MM.1S (cell line): ENCODE results near the gene TKT.

Source experiments
- DNase-seq: peaks from one replicate; pipeline ENCODE4 v3.0.0-alpha.2; 2015
- H2AFZ ChIP-seq: fragments of 300-600 bp; sonication (generic); 2 replicates; pipeline ENCODE4 v1.6.0; 2016; ENCODE audit warnings: antibody characterized with exemption, low read length
- H3F3A ChIP-seq: fragments of 300-600 bp; sonication (generic); 2 replicates; pipeline ENCODE4 v1.6.1; 2016; ENCODE audit warnings: mild to moderate bottlenecking, antibody characterized with exemption, low read length, moderate library complexity, mixed read lengths; ENCODE audit not compliant: insufficient read depth
- H3K27ac ChIP-seq: fragments of 300-600 bp; sonication (generic); 2 replicates; pipeline ENCODE4 v1.5.1; 2016; ENCODE audit warnings: mild to moderate bottlenecking, low read length
- H3K27me3 ChIP-seq: fragments of 300-600 bp; sonication (generic); replicated peaks from 2 replicates; pipeline ENCODE4 v1.6.0; 2016; ENCODE audit warnings: low read length; ENCODE audit not compliant: insufficient read depth
- H3K36me3 ChIP-seq: fragments of 300-600 bp; sonication (generic); replicated peaks from 2 replicates; pipeline ENCODE4 v1.6.1; 2016; ENCODE audit warnings: mild to moderate bottlenecking, low read length, mixed read lengths; ENCODE audit not compliant: insufficient read depth
- H3K4me1 ChIP-seq: fragments of 300-600 bp; sonication (generic); 2 replicates; pipeline ENCODE4 v1.6.1; 2016; ENCODE audit warnings: low read length, mixed read lengths
- H3K4me2 ChIP-seq: fragments of 300-600 bp; sonication (generic); 2 replicates; pipeline ENCODE4 v1.6.0; 2016; ENCODE audit warnings: low read depth, low read length
- H3K4me3 ChIP-seq: fragments of 300-600 bp; sonication (generic); 2 replicates; pipeline ENCODE4 v1.5.1; 2016; ENCODE audit warnings: low read length, mixed read lengths
- H3K79me2 ChIP-seq: fragments of 300-600 bp; sonication (generic); 2 replicates; pipeline ENCODE4 v1.6.1; 2016; ENCODE audit warnings: mixed run types, low read length, mixed read lengths
- H3K9ac ChIP-seq: fragments of 300-600 bp; sonication (generic); 2 replicates; pipeline ENCODE4 v1.6.1; 2016; ENCODE audit warnings: low read length, mixed read lengths
- H3K9me2 ChIP-seq: fragments of 300-600 bp; sonication (generic); replicated peaks from 2 replicates; pipeline ENCODE4 v1.6.1; 2016; ENCODE audit warnings: mild to moderate bottlenecking, low read length, mixed read lengths; ENCODE audit not compliant: insufficient read depth
- H3K9me3 ChIP-seq: fragments of 300-600 bp; sonication (generic); replicated peaks from 2 replicates; pipeline ENCODE4 v1.6.1; 2016; ENCODE audit warnings: mild to moderate bottlenecking, low read length, mixed read lengths; ENCODE audit not compliant: insufficient read depth
- H4K20me1 ChIP-seq: fragments of 300-600 bp; sonication (generic); 2 replicates; pipeline ENCODE4 v1.6.1; 2016; ENCODE audit warnings: mild to moderate bottlenecking, low read length, moderate library complexity, mixed read lengths; ENCODE audit not compliant: insufficient read depth
- EZH2 ChIP-seq: fragments of 300-600 bp; sonication (generic); optimal IDR thresholded peaks from 2 replicates; pipeline ENCODE3; 2017; ENCODE audit warnings: low read depth, mild to moderate bottlenecking, antibody characterized with exemption, low read length, mixed read lengths
- EZH2phosphoT487 ChIP-seq: fragments of 300-600 bp; sonication (generic); IDR thresholded peaks from 2 replicates; pipeline ENCODE4 v1.6.1; 2018; ENCODE audit warnings: antibody characterized with exemption, low read length
- TF ChIP-seq, protein P1 (sequence below): fragments of 300-600 bp; sonication (generic); IDR thresholded peaks from 2 replicates; pipeline ENCODE4 v1.5.1; 2016; ENCODE audit warnings: antibody characterized with exemption, low read length, mixed read lengths

The TKT gene

DNA sequence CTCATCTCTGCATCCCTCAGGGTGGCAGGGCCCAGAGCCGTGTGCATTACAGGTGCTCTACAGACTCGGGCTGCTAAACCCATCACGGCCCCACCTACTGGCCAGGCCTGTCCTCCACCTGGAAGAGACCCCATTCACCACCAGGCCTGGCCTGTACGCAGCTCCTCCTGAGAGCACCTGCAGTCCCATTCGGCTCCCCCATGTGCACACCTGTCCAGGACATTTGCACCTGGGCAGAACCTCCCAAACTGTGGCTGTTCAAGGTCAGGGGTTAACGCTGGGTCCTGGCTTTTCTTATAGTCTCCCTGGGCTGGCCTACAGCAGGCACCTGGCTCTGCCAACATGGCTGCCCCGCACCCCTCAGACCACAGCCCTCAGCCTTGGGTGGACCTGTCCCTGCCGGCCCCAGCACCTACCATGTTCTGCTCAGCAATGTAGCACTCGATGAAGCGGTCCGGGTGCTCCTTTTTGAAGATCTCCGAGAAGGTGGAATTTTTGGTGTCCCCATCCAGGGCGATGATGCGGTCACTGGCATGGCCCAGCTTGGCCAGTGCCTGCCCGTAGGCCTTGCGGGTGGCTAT lies 25.7 kb downstream of the TKT start:
- H3K27ac ChIP-seq = no peak overlapping the region
- no peak overlapping the region for H3K9ac ChIP-seq
- peaks cover 13% of the 10 kb centered on the region for H3K36me3 ChIP-seq
- no peaks in the 10 kb centered on the region for H3K9me3 ChIP-seq
- no peaks in the 10 kb centered on the region for H4K20me1 ChIP-seq
- no peaks in the 10 kb centered on the region for H3K4me1 ChIP-seq
- TF ChIP-seq, protein P1, sequence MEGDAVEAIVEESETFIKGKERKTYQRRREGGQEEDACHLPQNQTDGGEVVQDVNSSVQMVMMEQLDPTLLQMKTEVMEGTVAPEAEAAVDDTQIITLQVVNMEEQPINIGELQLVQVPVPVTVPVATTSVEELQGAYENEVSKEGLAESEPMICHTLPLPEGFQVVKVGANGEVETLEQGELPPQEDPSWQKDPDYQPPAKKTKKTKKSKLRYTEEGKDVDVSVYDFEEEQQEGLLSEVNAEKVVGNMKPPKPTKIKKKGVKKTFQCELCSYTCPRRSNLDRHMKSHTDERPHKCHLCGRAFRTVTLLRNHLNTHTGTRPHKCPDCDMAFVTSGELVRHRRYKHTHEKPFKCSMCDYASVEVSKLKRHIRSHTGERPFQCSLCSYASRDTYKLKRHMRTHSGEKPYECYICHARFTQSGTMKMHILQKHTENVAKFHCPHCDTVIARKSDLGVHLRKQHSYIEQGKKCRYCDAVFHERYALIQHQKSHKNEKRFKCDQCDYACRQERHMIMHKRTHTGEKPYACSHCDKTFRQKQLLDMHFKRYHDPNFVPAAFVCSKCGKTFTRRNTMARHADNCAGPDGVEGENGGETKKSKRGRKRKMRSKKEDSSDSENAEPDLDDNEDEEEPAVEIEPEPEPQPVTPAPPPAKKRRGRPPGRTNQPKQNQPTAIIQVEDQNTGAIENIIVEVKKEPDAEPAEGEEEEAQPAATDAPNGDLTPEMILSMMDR = peak; percentile 11; the same call in 1 of the 2 replicates
- TF ChIP-seq EZH2 = no peak
- H2AFZ ChIP-seq = no peak overlapping the region
- no peak overlapping the region for H3K4me3 ChIP-seq
- H3K9me2 ChIP-seq = no peaks in the 10 kb centered on the region
- no peak overlapping the region for H3K4me2 ChIP-seq
- no peak for DNase-seq
- H3F3A ChIP-seq = peaks cover 11% of the 10 kb centered on the region
- H3K27me3 ChIP-seq = no peaks in the 10 kb centered on the region
- H3K79me2 ChIP-seq = peaks cover 24% of the 10 kb centered on the region

DNA sequence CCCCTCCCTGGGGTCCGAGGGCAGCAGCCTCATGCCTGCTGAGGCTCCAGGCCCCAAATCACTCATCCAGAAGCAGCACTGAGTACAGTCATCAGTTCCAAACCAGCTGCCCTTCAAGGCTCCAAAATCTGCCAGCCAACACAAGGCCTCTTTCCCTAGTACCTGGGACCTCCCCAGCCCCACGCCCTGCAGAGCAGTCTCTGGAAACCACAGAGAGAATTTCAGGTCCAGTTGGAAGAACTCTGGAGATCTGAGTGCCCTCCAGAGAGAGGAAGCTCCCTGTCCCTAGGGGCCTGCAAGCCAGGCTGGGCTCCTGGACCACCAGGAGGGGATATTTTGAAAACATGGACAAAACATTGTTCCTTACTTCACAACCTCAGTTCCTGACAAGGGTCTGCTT lies 26.2 kb downstream of the TKT start:
- H3K36me3 ChIP-seq = peaks cover 15% of the 10 kb centered on the region
- TF ChIP-seq, protein P1 = no peak
- TF ChIP-seq EZH2 = no peak
- no peak for TF ChIP-seq EZH2phosphoT487
- DNase-seq = no peak
- H3K4me3 ChIP-seq = no peak overlapping the region
- no peaks in the 10 kb centered on the region for H3K9me2 ChIP-seq
- no peak overlapping the region for H2AFZ ChIP-seq
- H3K4me1 ChIP-seq = no peaks in the 10 kb centered on the region
- no peak overlapping the region for H3K9ac ChIP-seq
- H3F3A ChIP-seq = peaks cover 10% of the 10 kb centered on the region
- H4K20me1 ChIP-seq = no peaks in the 10 kb centered on the region
- H3K9me3 ChIP-seq = no peaks in the 10 kb centered on the region
- no peaks in the 10 kb centered on the region for H3K27me3 ChIP-seq
- no peak overlapping the region for H3K4me2 ChIP-seq
- no peak overlapping the region for H3K27ac ChIP-seq
- H3K79me2 ChIP-seq = peaks cover 24% of the 10 kb centered on the region

DNA sequence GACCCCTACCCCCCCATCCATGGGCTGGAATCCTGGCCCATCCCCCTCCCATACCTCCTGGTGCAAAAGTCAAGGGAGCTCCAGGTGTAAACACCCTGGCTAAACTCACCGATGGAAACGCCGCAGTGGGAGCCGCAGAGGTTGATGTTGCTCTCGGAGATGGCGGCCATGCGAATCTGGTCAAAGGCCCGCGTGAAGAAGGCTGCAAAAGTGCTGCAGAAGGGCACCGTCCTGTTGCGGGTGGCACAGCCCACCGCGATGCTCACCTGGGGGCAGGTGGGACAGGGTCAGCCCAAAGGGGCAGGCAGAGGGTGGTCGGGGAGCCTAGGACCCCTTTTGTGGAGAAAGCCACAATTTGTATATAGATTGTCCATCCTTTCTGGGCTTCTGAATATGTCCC lies 26.7 kb downstream of the TKT start:
- Histone ChIP-seq H3K9me3 (no peaks in the 10 kb centered on the region), H2AFZ (no peak overlapping the region), H4K20me1 (no peaks in the 10 kb centered on the region), H3K9ac (no peak overlapping the region), H3K79me2 (peaks cover 24% of the 10 kb centered on the region), H3K9me2 (no peaks in the 10 kb centered on the region), H3K4me3 (no peak overlapping the region), H3K27ac (no peak overlapping the region), H3K27me3 (no peaks in the 10 kb centered on the region), H3K36me3 (peaks cover 15% of the 10 kb centered on the region), H3K4me2 (no peak overlapping the region), H3F3A (peaks cover 10% of the 10 kb centered on the region), H3K4me1 (no peaks in the 10 kb centered on the region)
- DNase-seq = no peak
- TF ChIP-seq, protein P1 = no peak
- TF ChIP-seq EZH2 (no peak), EZH2phosphoT487 (no peak)
